NCI-H2171 (cell line): ENCODE measurements around the gene RGS12.

ENCODE experiments used
- DNase-seq: peaks from one replicate; lab custom pipeline; 2025; lab: John Stamatoyannopoulos, UW

RGS12 gene

GRCh38 chr4:3332498-3332897 is 39.7 kb downstream of the RGS12 start:
- DNase-seq, result no peak

DNA sequence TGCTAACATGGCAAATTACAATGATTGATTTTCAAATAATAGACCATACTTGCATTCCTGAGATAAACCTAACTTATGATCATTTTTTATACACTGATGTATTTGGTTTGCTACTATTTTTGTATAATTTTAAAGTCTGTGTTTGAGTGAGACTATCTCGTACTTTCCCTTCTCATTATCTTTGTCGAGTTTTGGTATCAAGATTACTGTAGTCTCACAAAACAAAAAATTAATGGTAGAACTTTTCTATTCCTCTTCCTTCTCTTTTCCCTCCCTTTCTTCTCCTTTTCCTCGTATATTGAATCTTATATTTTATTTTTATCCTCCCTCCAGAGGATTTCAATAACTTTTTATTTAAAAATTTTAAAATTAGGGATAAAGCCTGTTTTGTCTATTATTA is 41.5 kb downstream of the RGS12 start:
- no peak for DNase-seq

- DNase-seq, result peak; percentile 77
These were observed 42.6 kb downstream of the RGS12 start for GRCh38 chr4:3335385-3335784.

- no peak for DNase-seq
These were observed 43.2 kb downstream of the RGS12 start for GRCh38 chr4:3335982-3336381.

DNA sequence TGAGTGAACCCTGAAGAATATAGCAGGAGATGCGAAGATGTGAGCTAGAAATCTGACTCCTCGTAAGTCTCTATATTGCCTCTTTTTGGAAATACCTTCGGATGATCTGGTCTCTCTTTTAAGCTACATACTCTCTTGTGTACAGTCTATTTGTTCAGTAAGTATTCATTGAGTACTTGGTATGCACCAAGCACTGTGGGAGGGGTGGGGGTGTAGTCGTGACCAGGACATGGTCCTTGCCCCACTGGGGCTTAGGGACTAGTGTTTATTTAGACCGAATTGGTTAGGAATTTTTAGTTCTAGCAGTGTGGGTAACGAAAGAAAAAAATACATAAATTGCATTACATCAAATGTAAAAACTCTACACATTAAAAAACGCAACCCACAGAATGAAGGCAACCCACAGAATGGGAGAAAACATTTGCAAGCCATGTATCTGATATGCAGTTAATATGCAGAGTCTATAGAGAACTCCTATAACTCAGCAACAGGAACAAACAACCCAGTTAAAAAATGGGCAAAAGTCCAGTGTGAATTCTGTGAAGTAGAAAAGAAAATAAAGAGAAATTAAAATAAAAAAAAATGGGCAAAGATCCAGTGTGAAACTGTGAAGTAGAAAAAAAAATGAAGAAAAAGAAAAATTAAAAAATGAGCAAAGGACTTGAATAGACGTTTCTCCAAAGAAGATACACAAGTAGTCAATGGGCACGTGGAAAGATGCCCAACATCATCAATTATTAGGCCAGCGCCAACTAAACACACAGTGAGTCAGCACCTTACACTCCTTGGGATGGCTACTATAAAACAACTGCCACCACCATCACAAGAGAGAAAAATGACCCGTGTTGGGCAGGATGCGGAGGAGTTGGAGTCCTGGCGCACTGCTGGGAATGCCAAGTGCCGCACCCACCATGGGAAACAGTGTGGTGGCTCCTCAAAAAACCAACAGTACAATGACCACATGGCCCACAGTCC is 43.8 kb downstream of the RGS12 start:
- DNase-seq, result no peak

DNA sequence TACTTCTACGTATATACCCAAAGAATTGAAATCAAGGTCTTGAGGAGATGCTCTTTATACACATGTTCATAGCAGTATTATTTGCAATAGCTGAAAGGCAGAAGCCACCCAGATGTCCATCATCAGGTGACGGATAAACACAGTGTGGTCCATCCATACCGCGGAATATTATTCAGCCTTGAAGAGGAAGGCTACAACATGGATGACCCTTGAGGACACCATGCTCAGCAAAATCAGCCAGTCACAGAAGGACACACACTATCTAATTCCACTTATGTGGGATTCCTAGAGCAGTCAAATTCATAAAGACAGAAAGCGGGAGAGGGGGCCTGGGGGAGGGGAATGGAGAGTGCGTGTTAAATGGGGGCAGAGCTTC is 44.5 kb downstream of the RGS12 start:
- no peak for DNase-seq

GRCh38 chr4:3337811-3338210 is 45.0 kb downstream of the RGS12 start:
- DNase-seq, result no peak

DNA sequence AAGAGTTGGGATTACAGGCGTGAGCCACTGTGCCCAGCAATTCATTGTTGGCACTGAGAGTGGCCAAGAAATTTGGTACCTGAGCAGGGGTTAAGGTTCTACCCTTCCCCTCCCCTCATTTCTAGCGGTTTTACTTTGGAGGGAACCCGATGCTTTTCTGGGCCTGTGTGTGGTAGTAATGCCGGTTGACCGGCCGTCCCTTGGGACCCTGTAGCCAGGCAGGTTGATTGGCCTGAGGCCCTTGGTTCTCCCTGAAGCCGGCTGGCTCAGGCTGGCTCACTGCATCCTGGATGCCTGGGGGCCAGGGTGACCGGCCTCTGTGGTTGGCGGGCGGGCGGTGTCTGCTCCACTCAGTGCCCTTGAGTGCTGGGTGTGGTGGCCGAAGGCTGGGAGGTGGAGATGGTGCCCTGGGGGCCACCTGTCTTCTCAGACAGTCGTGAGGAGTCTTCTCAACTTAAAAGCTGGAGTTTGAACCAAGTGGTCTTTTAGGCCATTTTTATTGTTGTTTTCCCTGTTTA is 45.6 kb downstream of the RGS12 start:
- no peak for DNase-seq

DNA sequence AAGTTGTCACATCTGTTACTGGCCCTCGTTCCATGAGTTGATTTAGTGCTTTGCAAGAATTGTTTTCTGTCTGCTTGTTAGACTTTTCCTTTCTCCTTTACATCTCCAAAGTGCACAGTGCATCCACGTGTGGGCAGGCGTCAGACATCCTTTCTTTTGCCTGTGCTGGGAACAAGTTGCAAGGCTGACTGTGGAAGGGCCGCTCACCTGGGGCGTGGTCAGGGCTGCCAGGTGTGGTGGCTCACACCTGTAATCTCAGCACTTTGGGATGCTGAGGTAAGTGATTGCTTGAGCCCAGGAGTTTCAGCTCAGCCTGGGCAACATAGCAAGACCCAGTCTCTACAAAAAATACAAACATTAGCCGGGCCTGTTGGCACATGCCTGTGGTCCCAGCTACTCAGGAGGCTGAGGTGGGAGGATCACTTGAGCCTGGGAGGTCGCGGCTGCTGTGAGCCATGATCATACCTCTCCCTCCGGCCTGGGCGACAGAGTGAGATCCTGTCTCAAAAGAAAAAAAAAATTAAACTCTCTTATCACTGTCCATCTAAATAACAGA is 46.2 kb downstream of the RGS12 start:
- DNase-seq, result no peak

DNA sequence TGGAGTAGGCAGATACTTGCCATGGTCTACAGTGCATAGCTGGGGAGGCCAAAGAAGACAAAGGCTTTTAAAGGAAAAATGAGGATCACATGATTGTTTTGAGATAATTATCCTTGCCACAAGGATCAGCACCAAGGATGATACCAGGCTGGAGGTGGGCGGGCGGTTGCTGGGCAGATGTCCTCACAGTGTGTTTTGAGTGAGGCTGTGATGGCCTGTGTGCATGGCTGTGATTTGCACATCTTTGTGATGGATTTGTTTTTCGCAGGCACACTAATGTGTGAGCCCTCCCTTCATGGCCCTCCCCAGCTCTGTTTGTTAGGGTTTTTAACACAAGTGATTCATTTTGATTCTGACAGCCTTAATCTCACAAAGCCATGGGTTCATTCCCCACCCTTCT is 46.8 kb downstream of the RGS12 start:
- DNase-seq, result no peak

DNA sequence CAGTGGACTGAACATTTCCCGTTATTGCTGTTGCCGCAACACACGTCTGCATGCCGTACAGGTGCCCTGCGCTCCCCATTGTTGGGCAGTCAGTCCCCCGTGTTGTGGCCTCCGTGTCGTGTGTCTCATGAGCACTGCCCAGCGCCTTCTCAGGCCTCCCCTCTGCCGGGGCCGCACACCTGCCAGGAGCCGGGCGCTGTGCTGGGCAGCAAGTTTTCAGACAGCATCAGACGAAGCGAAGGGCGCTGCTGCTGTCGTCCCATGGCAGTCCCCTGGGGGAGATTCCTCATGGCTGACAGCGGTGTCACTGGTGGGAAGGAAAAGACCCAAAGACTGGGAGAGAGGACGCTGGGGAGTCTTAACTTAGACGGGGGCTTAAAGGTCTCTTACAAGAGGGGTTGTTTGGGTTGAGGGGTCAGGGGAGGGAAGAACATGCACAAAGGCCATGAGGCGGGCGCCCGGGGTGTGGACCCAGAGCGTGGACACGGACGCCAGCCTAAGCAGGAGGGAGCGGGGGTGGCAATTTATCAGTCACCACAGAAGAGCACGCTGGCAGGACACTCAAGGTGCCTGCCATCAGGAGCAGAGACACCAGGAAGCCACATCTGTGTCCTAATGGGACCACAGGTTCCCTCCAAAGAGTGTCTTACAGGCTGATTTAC is 47.3 kb downstream of the RGS12 start:
- DNase-seq, result no peak

GRCh38 chr4:3340700-3341083 is 47.9 kb downstream of the RGS12 start:
- no peak for DNase-seq

GRCh38 chr4:3341760-3342159 is 48.9 kb downstream of the RGS12 start:
- DNase-seq, result no peak

- DNase-seq, result no peak
These were observed 49.5 kb downstream of the RGS12 start for GRCh38 chr4:3342182-3342854.
